K562 (cell line): Measurements from ENCODE around the gene C16orf95. TPM values are rescaled to one million over a fixed set of nuclear protein-coding genes. Genes with fewer than 3 reads are reported as not detected.

Source experiments
- ATAC-seq: fragments of 200-7000 bp; cut with Tn5 transposase; 3 replicates; pipeline ENCODE4 v1.9.1; 2020; ENCODE audit warnings: moderate library complexity
- BruUV-seq: library from RNA; stranded (reverse); fragments of 400-500 nt; replicated peaks from 2 replicates; lab custom pipeline; 2021; lab: Mats Ljungman, UMichigan
- CTCF ChIA-PET: fragments of 300-600 bp; formaldehyde crosslinking; extraction: SDS; loops from one replicate; lab custom pipeline; 2021; ENCODE audit warnings: low intra/inter-chr PET ratio; lab: Yijun Ruan, JAX
- POLR2A ChIA-PET: fragments of 300-600, 350-650 bp; sonication (Branson Sonifier 250); formaldehyde crosslinking; extraction: SDS; loops from one replicate; lab custom pipeline; 2021; ENCODE audit warnings: antibody characterized with exemption, inconsistent platforms; lab: Yijun Ruan, JAX
- DNase-seq, 4 experiments: peaks; one replicate each; pipeline versions ENCODE4 v3.0.0 to v3.0.0-alpha.2; 2011 to 2018; ENCODE audit warnings: low spot score in 3 of 4, mixed read lengths in 3 of 4; ENCODE audit errors: extremely low read depth in 1 of 4
- FAIRE-seq: peaks from 2 replicates; lab custom pipeline; 2011; peaks lifted over from hg19 to GRCh38; lab: Jason Lieb, UNC
- H2AFZ ChIP-seq: 2 replicates; pipeline ENCODE4 v1.6.0; 2011; ENCODE audit warnings: low read depth, low read length, control low read depth, inconsistent platforms
- H3K27ac ChIP-seq: fragments of 200-600 bp; 3 replicates; pipeline ENCODE4 v1.8.0; 2011; ENCODE audit warnings: low read depth, mild to moderate bottlenecking, control low read depth, inconsistent platforms, low read length, moderate library complexity, mixed read lengths; ENCODE audit errors: extremely low read depth
- H3K27me3 ChIP-seq, 2 experiments: fragments of 300-600 bp in 1 of 2; 2 replicates in 1 of 2; 3 replicates in 1 of 2; pipeline versions ENCODE4 v1.6.0 to v1.8.0; 2011; ENCODE audit warnings: inconsistent platforms in 2 of 2, low read length in 2 of 2, mild to moderate bottlenecking in 1 of 2, mixed read lengths in 1 of 2, moderate library complexity in 1 of 2; ENCODE audit not compliant: control insufficient read depth in 2 of 2, insufficient read depth in 2 of 2
- H3K36me3 ChIP-seq: fragments of 300-600 bp; 3 replicates; pipeline ENCODE4 v1.8.0; 2011; ENCODE audit warnings: mild to moderate bottlenecking, low read length, inconsistent platforms; ENCODE audit not compliant: control insufficient read depth, insufficient read depth
- H3K4me1 ChIP-seq, 2 experiments: fragments of 200-600 bp in 1 of 2; replicated peaks in 1 of 2; 2 replicates in 1 of 2; 3 replicates in 1 of 2; pipeline versions ENCODE4 v1.5.1 to v1.8.0; 2011; ENCODE audit warnings: inconsistent platforms in 2 of 2, low read length in 2 of 2, mild to moderate bottlenecking in 1 of 2, mixed read lengths in 1 of 2, moderate library complexity in 1 of 2; ENCODE audit not compliant: control insufficient read depth in 2 of 2, insufficient read depth in 2 of 2
- H3K4me2 ChIP-seq: 2 replicates; pipeline ENCODE4 v1.6.1; 2011; ENCODE audit warnings: low read length, control low read depth, inconsistent platforms, mixed read lengths; ENCODE audit not compliant: insufficient read depth
- H3K4me3 ChIP-seq: fragments of 200-600 bp; sonication (generic), shearing (Covaris generic); 2 replicates; pipeline ENCODE4 v1.5.1; 2016; ENCODE audit warnings: control low read depth, inconsistent platforms
- H3K79me2 ChIP-seq: fragments of 200-600 bp; 3 replicates; pipeline ENCODE4 v1.8.0; 2011; ENCODE audit warnings: low read length, inconsistent platforms; ENCODE audit not compliant: control insufficient read depth, insufficient read depth
- H3K9ac ChIP-seq, 2 experiments: 2 replicates each; pipeline versions ENCODE4 v1.6.0 to v1.6.1; 2011; ENCODE audit warnings: low read depth in 2 of 2, low read length in 2 of 2, control low read depth in 1 of 2, inconsistent platforms in 1 of 2, mild to moderate bottlenecking in 1 of 2, mixed read lengths in 1 of 2; ENCODE audit not compliant: insufficient read depth in 1 of 2
- H3K9me1 ChIP-seq: one replicate; pipeline ENCODE4 v1.6.0; 2011; ENCODE audit warnings: inconsistent platforms, mild to moderate bottlenecking, low read length, moderate library complexity; ENCODE audit not compliant: control insufficient read depth, insufficient read depth
- H3K9me3 ChIP-seq: replicated peaks from 2 replicates; pipeline ENCODE4 v1.5.1; 2011; ENCODE audit warnings: low read depth, low read length, inconsistent platforms; ENCODE audit not compliant: control insufficient read depth, insufficient read depth
- H4K20me1 ChIP-seq: replicated peaks from 2 replicates; pipeline ENCODE4 v1.6.1; 2011; ENCODE audit warnings: low read length, inconsistent platforms, mixed read lengths; ENCODE audit not compliant: control insufficient read depth, insufficient read depth
- CEBPG ChIP-seq, 3 experiments: fragments of 200-800 bp in 1 of 3; sonication (Bioruptor generic) in 1 of 3; sonication (generic) in 1 of 3; formaldehyde crosslinking in 1 of 3; IDR thresholded peaks in 2 of 3; conservative IDR thresholded peaks in 1 of 3; 2 replicates each; pipeline versions ENCODE4 v1.6.1 to v1.8.0; 2016 to 2022; ENCODE audit warnings: missing compliant biosample characterization in 2 of 3, missing genetic modification characterization in 2 of 3, mild to moderate bottlenecking in 1 of 3, missing genetic modification reagents in 1 of 3
- DDX20 ChIP-seq: fragments of 450-650 bp; IDR thresholded peaks from 2 replicates; pipeline ENCODE4 v1.6.1; 2016; ENCODE audit warnings: missing genetic modification characterization, low read depth, mild to moderate bottlenecking, missing compliant biosample characterization, moderate library complexity
- ETV1 ChIP-seq: fragments of 450-650 bp; conservative IDR thresholded peaks from 2 replicates; pipeline ENCODE4 v1.6.1; 2016; ENCODE audit warnings: missing genetic modification characterization, control low read depth, low read depth, missing compliant biosample characterization
- GABPB1 ChIP-seq: sonication (generic); formaldehyde crosslinking; IDR thresholded peaks from 2 replicates; pipeline ENCODE4 v1.8.0; 2022; ENCODE audit warnings: mild to moderate bottlenecking, missing genetic modification reagents
- KAT8 ChIP-seq: fragments of 450-650 bp; IDR thresholded peaks from 2 replicates; pipeline ENCODE4 v1.6.1; 2016; ENCODE audit warnings: low read depth, mild to moderate bottlenecking
- L3MBTL2 ChIP-seq: fragments of 450-650 bp; IDR thresholded peaks from 2 replicates; pipeline ENCODE4 v1.6.1; 2016; ENCODE audit warnings: mild to moderate bottlenecking, moderate library complexity
- MGA ChIP-seq: fragments of 450-650 bp; IDR thresholded peaks from 2 replicates; pipeline ENCODE4 v1.6.1; 2016; ENCODE audit warnings: mild to moderate bottlenecking, moderate library complexity
- SMAD4 ChIP-seq: fragments of 250-450 bp; sonication (Bioruptor Pico); conservative IDR thresholded peaks from 2 replicates; pipeline ENCODE4 v1.8.0; 2021; ENCODE audit warnings: inconsistent platforms, mild to moderate bottlenecking, moderate library complexity
- ZNF165 ChIP-seq: fragments of 250-450 bp; sonication (Bioruptor Pico); IDR thresholded peaks from 2 replicates; pipeline ENCODE4 v1.4.0; 2020; ENCODE audit warnings: borderline replicate concordance
- WGBS: fragments of 100-300 bp; shearing (Covaris generic); methylation state at CpG from one replicate; pipeline ENCODE4 v1.1.6; 2016; ENCODE audit warnings: low coverage, mixed read lengths; ENCODE audit not compliant: insufficient coverage; ENCODE audit errors: missing lambda C conversion rate; 5-methylcytosine and 5-hydroxymethylcytosine counted together
- in situ Hi-C: fragments of 300-500 bp; cut with MboI; formaldehyde crosslinking; loops from 4 replicates; pipeline ENCODE4 v1.15.0; 2018; ENCODE audit warnings: inconsistent platforms, mixed read lengths
- intact Hi-C: fragments of 100-400 bp; cut with micrococcal nuclease; formaldehyde crosslinking; loops from 2 replicates; pipeline ENCODE4 v1.14.2; 2022
- polyA plus RNA-seq, 8 experiments: library from polyadenylated mRNA; depleted of rRNA in 4 of 8; stranded (reverse) in 5 of 8; unstranded in 3 of 8; fragments of >200 nt; fragmentation: Nextera tagmentation in 2 of 8; fragmentation: Illumina TruSeq in 1 of 8; extraction: Ambion mirVana in 2 of 8; extraction: Trizol in 1 of 8; gene quantifications; 2 replicates each; pipeline versions ENCODE4 v1.2.1 to v1.2.3, GENCODE V29; 2011 to 2014; ENCODE audit warnings: inconsistent platforms in 1 of 8, missing spikeins in 1 of 8
- total RNA-seq, 7 experiments: library from RNA; depleted of rRNA in 6 of 7; stranded (reverse); fragments of >200 nt in 6 of 7; fragmentation: Illumina TruSeq in 2 of 7; extraction: Trizol in 2 of 7; gene quantifications; 2 replicates each; pipeline versions ENCODE4 v1.2.1 to v1.2.3, GENCODE V29; 2011 to 2021; ENCODE audit warnings: low replicate concordance in 1 of 7

The C16orf95 gene
- total and polyA plus RNA-seq, 9 of the 15 experiments (the other 6 are each of a cell fraction or from before 2014, with no cell fraction given), result 6.5 to 20.5 (median 9.4) TPM

- Histone ChIP-seq H3K4me2 (no peak overlapping the region), H4K20me1 (no peaks in the 10 kb centered on the region), H3K9ac (no peak overlapping the region; a peak in 1 of 4 replicates), H3K27ac (no peak overlapping the region), H3K9me3 (no peaks in the 10 kb centered on the region), H2AFZ (no peak overlapping the region), H3K79me2 (peaks cover 22% of the 10 kb centered on the region), H3K9me1 (peaks cover 2% of the 10 kb centered on the region), H3K27me3 (no peaks in the 10 kb centered on the region), H3K36me3 (peaks cover 27% of the 10 kb centered on the region), H3K4me1 (peaks cover 13 to 36% of the 10 kb centered on the region in 2 experiments), H3K4me3 (no peak overlapping the region)
- ChIA-PET CTCF (no interaction called here), POLR2A (interaction anchor here (1.4 kb wide), 1 partner anchor 12 kb away, joined by 3 read pairs; no protein-coding TSS in a partner anchor)
- FAIRE-seq, result no peak
- no peak for DNase-seq
- intact Hi-C loops, result loop anchor here (10.0 kb wide), 1 partner anchor 314 kb away; no protein-coding TSS in a partner anchor
- no TSS peak for BruUV-seq
- 95% methylated on average over 11 of the region's 12 CpGs for WGBS
- in situ Hi-C loops, result no loop called here
- no peak for ATAC-seq
- TF ChIP-seq GABPB1 (CRISPR knock-in tag) (no peak), SMAD4 (CRISPR knock-in tag) (peak; percentile 52; the same call in 1 of the 2 replicates), KAT8 (no peak), ETV1 (tag) (no peak), DDX20 (tag) (no peak), L3MBTL2 (peak; percentile 57), MGA (peak; percentile 58), CEBPG (CRISPR knock-in tag; IDR thresholded peaks at IDR 0.05) (peak; percentile 65; the same call in 1 of the 2 replicates), CEBPG (tag; conservative IDR thresholded peaks at IDR 0.05 in 1 of 2, IDR thresholded peaks at IDR 0.05 in 1 of 2) (no peak), ZNF165 (CRISPR knock-in tag) (no peak)
Observed at GRCh38 chr16:87320510-87321227, 3.5 kb upstream of the C16orf95 start.
